ENCODE measurements around the gene NADSYN1.
"Not testable (repeated sequence)": the region's sequence is repeated elsewhere in the genome, so short reads cannot be mapped to it uniquely, and the experiment has no call there.

Gene NADSYN1

DNA sequence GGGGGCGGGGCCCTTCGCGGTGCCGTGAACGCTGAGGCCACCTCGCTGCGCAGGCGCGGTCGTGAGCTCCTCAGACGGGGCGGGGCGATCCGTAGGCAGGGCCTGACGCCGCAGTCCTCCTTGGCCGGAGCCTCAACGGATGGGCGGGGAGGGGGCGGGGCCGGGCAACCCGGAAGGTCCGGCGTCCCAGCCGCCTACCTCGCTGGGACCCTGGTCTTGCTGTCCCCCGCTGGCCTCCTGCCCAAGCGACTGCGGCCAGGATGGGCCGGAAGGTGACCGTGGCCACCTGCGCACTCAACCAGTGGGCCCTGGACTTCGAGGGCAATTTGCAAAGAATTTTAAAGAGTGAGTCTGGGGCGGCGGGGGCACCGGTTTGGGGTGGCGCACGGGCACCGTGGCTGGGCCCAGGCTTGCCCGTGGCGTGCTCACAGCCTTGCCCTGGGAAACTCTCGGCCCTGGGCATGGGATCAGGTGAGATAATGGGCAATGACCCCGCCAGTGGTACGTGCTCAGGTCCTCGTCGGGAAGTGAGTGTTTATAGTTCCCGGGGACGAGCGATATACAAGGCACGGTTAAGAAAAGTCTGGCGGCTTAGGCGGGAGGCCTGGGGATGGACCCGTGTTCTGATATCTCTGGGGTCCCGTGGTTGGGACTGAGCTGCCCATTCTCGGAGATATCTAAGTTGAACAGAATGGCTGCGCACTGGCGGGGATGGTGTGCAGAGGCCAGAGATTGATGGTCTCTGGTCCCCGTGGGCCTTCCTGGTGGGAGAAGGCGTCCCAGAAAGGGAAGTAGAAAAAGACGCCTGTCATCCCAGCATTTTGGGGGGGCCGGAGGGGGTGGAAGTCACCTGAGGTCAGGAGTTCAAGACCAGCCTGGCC, at the start of gene NADSYN1:
TSS of gene NADSYN1 (plus strand) at position 167 of the 881 bp plus-strand sequence. CDS start at position 261, 94 bp downstream.
- peak; percentile 90 for DNase-seq (ENCODE audit: low read depth in 1 of 2, low spot score in 1 of 2)

- no peak for DNase-seq (ENCODE audit: low read depth in 1 of 2, low spot score in 1 of 2)
Measured at GRCh38 chr11:71404209-71404608, 48.8 kb upstream of the NADSYN1 start.

GRCh38 chr11:71406681-71407080, 46.3 kb upstream of the NADSYN1 start:
- no peak for DNase-seq (ENCODE audit: low read depth in 1 of 2, low spot score in 1 of 2)

GRCh38 chr11:71407356-71407755, 45.6 kb upstream of the NADSYN1 start:
- no peak for DNase-seq (ENCODE audit: low read depth in 1 of 2, low spot score in 1 of 2)

DNA sequence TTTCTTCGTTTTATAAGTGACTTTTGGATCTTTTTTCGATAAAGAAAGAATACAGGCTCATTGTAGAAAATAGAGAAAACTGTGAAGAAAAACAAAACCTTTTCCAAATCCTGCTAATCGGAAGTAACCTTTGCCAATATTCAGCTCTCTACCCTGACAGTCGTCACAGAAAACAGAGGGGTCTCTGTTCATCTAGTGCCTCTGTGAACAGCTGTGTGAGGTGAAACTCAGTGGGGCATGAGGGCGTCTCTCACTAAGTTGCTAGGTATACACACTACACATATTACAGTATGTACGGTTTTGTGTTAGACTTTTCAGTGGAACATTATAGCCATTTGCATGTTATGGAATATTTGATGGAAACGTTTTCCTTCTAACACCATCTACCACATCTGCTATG, 44.2 kb upstream of the NADSYN1 start:
- DNase-seq (ENCODE audit: low read depth in 1 of 2, low spot score in 1 of 2): no peak

DNA sequence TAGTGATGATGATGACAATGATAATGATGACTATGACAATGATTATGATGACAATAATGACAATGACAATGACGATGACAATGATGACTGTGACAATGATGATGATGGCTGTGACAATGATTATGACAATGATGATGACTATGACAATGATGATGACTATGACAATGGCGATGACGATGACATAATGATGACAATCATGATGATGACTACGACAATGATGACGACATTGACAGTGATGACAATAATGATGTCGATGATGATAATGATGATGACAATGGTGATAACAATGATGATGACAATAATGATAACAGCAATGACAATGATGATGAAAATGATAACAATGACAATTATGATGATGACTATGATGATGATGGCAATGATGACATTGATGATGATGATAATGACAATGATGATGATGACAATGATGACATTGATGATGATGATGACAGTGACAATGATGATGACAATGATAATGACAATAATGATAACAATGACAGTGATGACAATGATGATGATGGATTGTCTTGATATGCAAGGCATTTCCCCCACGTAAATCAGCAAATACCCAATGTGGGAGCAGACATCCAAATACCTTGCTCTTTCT, 42.5 kb upstream of the NADSYN1 start:
- DNase-seq (ENCODE audit: low read depth in 1 of 2, low spot score in 1 of 2): no peak

DNA sequence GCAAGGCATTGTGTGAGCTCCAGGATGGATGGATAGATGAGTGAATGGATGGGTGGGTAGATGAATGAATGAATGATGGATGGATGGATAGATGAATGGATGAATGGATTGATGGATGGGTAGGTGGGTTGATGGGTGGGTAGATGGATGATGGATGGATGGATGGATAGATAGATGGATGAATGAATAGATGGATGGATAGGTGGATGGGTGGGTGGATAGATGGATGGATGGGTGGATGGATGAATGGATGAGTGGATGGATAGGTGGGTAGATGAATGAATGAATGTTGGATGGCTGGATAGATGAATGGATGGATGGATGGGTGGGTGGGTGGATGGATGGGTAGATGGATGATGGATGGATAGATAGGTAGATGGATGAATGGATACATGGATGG, 38.4 kb upstream of the NADSYN1 start:
- DNase-seq (ENCODE audit: low read depth in 1 of 2, low spot score in 1 of 2): no peak

DNA sequence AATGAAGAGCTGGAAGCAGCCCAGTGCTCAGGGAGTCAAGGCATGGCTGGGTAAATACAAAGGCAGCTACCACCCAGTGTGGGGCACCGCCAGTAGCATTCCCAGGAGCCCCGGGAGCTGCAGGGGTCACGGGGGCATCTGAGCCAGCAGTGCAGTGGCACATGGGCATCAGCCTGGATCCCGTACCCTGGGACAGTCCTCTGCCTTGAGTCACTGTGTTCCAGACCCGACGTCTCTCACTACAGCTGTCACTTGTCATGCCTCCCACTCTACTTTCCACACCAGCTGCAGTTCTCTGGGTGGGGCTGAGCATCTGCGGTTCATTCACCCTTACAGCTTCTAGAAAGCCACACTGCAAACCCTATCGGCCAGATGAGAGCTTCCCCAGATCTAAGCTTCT, 34.4 kb upstream of the NADSYN1 start:
- DNase-seq (ENCODE audit: low read depth in 1 of 2, low spot score in 1 of 2): no peak

- DNase-seq (ENCODE audit: low read depth in 1 of 2, low spot score in 1 of 2): no peak
Measured at GRCh38 chr11:71420455-71421241, 32.4 kb upstream of the NADSYN1 start.

DNA sequence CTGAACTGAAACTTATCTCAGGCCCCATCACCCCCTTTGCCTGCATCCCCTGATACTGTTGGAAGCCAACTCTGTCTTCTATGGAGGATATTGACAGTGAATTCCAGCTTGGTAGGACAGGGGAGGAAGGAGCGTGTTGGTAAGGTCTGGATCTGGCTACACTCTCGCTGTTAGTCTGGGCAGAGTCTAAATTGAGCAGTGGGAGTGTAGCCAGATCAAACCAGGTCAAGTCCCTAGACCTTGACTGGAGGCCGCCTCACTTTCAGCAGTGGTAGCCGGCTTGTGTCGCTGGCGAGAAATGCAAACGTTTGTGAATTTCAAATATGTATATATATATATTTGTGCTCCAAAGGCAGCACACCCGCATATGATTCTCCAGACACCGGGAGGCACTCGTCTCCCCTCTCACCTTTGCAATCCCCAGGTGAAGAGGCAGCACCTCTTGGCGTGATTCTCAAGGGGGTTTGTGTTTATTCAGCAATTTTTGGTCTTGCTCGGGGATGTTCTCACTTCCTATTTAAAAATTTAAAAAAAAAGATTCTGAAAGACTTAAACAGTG, 31.5 kb upstream of the NADSYN1 start:
- DNase-seq (ENCODE audit: low read depth in 1 of 2, low spot score in 1 of 2): no peak

GRCh38 chr11:71422318-71422717, 30.7 kb upstream of the NADSYN1 start:
- not testable (repeated sequence) for DNase-seq (ENCODE audit: low read depth in 1 of 2, low spot score in 1 of 2)

- DNase-seq (ENCODE audit: low read depth in 1 of 2, low spot score in 1 of 2): no peak
Measured at GRCh38 chr11:71423181-71423790, 29.7 kb upstream of the NADSYN1 start.

DNA sequence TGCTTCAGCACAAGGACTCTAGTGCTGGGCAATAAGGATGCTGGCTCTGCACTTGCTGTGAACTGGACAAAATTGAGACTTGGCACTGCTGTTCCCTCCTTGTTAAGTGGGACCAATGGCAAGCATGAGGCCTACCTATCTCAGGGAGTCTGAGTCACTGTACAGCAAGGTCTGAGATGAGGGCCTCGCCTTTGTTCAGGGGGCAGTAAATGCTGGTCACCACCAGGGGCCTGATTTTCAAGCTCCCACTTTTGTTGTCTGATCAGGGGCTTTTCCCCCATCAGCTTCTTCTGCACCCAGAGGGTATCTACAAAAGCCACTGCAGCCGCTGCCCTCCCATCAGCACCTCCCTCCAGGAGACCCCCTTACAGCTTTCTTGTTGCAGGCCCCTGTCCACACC, 27.6 kb upstream of the NADSYN1 start:
- DNase-seq (ENCODE audit: low read depth in 1 of 2, low spot score in 1 of 2): no peak

- DNase-seq (ENCODE audit: low read depth in 1 of 2, low spot score in 1 of 2): no peak
Measured at GRCh38 chr11:71425860-71426259, 27.1 kb upstream of the NADSYN1 start.

DNA sequence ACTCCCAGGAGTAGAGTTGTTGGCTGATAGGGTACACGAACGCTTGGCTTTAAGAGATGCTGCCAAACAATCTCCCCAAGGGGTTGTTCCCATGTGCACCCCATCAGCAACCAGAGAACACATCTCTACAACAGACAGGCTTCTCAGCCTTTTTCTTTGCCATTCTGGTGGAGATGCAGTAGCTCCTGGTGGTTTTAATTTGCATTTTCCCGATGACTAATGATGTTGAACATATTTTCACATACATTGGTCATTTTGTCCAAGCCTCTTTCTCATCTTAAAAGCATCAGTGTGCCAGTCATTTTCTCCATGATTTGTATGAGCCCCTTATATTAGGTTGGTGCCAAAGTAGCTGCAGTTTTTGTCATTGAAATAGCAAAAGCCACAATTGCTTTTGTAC, 26.6 kb upstream of the NADSYN1 start:
- no peak for DNase-seq (ENCODE audit: low read depth in 1 of 2, low spot score in 1 of 2)

GRCh38 chr11:71428861-71429435, 24.1 kb upstream of the NADSYN1 start:
- no peak for DNase-seq (ENCODE audit: low read depth in 1 of 2, low spot score in 1 of 2)

DNA sequence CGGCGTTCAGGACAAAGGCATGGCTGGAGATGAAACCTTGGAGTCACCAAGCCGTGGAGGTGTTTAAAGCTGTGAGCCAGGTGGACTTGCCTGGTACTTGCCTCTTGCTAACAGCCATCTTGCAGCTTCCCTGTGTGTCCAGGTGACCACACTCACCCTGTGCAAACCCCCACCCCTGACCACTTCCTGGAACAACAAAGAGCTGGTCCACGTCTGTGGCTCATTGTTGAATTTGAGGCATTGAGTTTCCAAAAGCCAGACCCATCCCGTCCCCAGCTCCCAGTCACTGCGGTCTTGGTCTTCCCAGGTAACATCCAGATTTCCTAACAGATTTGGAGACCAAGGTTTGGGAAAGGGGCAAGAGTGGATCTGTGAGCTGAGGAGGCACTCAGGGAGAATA, 23.3 kb upstream of the NADSYN1 start:
- no peak for DNase-seq (ENCODE audit: low read depth in 1 of 2, low spot score in 1 of 2)

DNA sequence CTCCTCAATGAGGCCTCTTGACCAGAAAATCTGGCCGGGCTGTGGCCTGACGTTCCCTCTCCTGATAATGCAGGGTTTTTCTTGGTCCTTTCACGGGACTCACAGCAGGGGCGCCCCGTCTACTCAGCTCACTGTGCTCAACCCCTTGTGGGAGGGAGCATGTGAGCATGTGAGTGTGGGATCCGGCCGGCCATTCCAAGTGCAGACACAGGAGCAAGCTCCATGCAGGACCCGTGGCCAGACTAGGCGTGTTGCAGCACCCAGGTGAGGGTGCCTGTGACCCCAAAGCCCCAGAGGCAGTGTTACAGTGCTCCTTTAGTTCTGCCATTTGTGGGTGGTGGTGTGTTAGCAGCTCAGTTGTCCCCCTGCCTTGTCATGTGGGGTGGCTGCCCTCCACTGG, 22.8 kb upstream of the NADSYN1 start:
- DNase-seq (ENCODE audit: low read depth in 1 of 2, low spot score in 1 of 2): no peak

DNA sequence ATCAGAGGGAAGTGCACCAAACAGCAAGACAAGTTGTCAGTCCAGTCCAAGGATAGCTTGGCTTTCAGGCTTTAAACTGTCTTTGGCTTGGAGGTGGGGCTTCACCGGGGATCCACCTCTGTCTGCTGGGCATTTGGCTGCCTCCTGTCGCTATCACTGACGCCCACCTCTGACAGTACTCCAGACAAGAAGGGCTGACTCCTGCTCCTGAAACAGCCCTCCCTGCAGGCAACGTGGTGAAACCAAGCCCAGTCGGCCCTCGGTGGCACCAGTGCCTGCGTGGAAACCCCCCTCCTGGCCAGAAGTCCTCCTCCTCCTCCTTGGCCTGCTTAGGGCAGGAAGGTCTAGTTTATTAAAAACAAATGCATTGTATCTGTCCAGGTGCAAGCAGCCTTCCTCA, 21.7 kb upstream of the NADSYN1 start:
- no peak for DNase-seq (ENCODE audit: low read depth in 1 of 2, low spot score in 1 of 2)

GRCh38 chr11:71432761-71433647, 20.0 kb upstream of the NADSYN1 start:
- no peak for DNase-seq (ENCODE audit: low read depth in 1 of 2, low spot score in 1 of 2)

All from activated T-helper 1 cell treated with anti-CD3 and anti-CD28 coated beads, Interleukin-2, amount 50 U/mL, for 16 hours (primary cell).